Mammary epithelial cell (primary cell): ENCODE results near the gene KRT37.
"Not testable (repeated sequence)": the region's sequence is repeated elsewhere in the genome, so short reads cannot be mapped to it uniquely, and the experiment has no call there.

Experiments
- EZH2 ChIP-seq: IDR thresholded peaks from 2 replicates; pipeline ENCODE4 v1.6.1; 2012; ENCODE audit warnings: low read length, inconsistent platforms, borderline replicate concordance
- TF ChIP-seq, protein P1 (sequence below), 2 donors: IDR thresholded peaks in 1 of 2; conservative IDR thresholded peaks in 1 of 2; 2 replicates each; pipeline ENCODE4 v1.5.1; 2011 to 2012; ENCODE audit warnings: inconsistent platforms in 2 of 2, low read length in 2 of 2, mild to moderate bottlenecking in 2 of 2, control low read depth in 1 of 2, low read depth in 1 of 2; ENCODE audit not compliant: insufficient read depth in 1 of 2; ENCODE audit errors: extremely low read depth in 1 of 2

- TF ChIP-seq, protein P1, sequence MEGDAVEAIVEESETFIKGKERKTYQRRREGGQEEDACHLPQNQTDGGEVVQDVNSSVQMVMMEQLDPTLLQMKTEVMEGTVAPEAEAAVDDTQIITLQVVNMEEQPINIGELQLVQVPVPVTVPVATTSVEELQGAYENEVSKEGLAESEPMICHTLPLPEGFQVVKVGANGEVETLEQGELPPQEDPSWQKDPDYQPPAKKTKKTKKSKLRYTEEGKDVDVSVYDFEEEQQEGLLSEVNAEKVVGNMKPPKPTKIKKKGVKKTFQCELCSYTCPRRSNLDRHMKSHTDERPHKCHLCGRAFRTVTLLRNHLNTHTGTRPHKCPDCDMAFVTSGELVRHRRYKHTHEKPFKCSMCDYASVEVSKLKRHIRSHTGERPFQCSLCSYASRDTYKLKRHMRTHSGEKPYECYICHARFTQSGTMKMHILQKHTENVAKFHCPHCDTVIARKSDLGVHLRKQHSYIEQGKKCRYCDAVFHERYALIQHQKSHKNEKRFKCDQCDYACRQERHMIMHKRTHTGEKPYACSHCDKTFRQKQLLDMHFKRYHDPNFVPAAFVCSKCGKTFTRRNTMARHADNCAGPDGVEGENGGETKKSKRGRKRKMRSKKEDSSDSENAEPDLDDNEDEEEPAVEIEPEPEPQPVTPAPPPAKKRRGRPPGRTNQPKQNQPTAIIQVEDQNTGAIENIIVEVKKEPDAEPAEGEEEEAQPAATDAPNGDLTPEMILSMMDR (conservative IDR thresholded peaks at IDR 0.05 in 1 of 2, IDR thresholded peaks at IDR 0.05 in 1 of 2; ENCODE audit: extremely low read depth in 1 of 2, insufficient read depth in 1 of 2, low read depth in 1 of 2, low read length in 2 of 2), result not testable (repeated sequence)
- TF ChIP-seq EZH2, result not testable (repeated sequence)
These were observed 44.3 kb downstream of the KRT37 start for GRCh38 chr17:41380091-41380490.
